ENCODE data around the gene CPPED1.
"Not testable (repeated sequence)": the region's sequence is repeated elsewhere in the genome, so short reads cannot be mapped to it uniquely, and the experiment has no call there.

Gene CPPED1

GRCh38 chr16:12766208-12766607 is 37.5 kb downstream of the CPPED1 start:
- DNase-seq: not testable (repeated sequence)

DNA sequence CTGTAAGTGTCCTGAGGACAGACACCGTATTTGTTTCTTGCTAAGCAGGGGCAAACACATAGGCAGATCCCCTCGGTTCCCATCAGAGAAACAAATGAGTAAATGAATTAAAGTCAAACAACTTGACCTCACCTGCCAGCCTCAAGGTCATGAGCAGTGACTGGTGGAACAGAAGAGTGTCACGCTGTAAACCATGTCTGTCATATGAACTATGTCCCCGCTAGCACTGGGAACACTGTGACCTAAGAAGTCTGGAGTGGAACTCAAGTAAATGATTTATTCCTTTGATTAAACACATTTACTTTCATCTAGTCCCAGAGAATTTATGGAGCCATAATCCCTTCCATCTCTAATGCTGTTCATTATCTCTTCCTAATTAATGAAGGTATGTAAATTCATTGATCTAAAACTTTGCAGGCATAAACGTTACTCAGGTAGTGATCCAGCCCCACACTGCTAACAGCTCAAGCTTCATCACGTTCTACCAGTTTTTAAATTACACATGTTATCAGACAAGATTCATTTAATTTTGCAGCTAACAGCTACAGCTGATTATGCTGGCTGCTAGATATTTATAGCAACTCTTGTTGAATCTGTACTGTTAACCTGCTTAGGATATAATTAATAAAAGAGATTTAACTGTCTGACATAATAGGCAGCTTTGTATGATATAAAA is 38.7 kb downstream of the CPPED1 start:
- DNase-seq: no peak

DNA sequence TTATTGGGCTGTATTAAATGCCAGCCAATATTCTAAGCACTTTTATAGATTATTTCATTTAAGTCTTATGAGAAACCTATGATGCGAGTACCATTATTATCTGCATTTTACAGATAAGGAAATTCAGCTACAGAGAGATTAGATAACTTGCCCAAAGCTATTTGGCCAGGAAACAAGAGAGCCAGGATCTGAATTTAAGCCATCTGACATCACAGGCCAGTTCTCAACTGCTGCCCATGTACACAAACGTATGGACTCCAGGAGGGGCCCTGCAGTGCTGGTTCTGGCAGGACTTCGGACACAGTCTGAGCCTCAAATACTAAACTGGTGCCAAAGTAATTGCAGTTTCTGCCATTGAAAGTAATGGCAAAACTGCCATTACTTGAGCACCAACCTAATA is 40.2 kb downstream of the CPPED1 start:
- DNase-seq: no peak

DNA sequence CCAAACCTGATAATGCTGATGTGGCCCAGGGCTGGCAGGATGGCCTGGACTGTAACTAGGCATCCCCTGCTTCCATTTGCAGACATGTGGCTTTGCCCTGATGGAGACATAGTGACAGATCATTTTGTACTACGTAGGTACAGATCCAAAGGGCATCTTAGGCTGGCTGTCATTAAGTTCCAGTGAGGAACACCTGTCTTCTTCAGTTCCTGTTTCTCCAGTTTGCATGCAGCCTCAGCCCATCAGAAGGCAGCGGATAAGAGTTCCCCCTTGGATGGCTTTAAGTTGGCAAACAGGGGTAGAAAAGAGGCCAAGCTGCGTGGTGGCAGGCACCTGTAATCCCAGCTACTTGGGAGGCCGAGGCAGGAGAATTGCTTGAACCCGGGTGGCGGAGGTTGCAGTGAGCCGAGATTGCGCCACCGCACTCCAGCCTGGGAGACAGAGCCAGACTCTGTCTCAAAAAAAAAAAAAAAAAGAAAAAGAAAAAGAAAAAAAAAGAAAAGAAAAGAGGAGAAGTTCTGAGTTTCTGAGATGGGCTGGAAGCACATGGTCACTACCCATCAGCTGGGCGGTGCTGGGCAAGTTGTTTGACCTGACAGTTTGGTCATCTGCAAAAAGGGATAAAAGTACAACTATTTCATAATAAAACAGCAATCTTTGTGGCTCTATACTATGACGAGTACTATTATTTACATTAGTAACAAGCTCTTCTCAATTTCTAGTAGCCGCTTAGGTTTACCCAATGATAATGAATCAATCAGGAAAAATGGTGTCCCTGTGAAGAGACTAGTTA is 42.7 kb downstream of the CPPED1 start:
- DNase-seq: no peak

DNA sequence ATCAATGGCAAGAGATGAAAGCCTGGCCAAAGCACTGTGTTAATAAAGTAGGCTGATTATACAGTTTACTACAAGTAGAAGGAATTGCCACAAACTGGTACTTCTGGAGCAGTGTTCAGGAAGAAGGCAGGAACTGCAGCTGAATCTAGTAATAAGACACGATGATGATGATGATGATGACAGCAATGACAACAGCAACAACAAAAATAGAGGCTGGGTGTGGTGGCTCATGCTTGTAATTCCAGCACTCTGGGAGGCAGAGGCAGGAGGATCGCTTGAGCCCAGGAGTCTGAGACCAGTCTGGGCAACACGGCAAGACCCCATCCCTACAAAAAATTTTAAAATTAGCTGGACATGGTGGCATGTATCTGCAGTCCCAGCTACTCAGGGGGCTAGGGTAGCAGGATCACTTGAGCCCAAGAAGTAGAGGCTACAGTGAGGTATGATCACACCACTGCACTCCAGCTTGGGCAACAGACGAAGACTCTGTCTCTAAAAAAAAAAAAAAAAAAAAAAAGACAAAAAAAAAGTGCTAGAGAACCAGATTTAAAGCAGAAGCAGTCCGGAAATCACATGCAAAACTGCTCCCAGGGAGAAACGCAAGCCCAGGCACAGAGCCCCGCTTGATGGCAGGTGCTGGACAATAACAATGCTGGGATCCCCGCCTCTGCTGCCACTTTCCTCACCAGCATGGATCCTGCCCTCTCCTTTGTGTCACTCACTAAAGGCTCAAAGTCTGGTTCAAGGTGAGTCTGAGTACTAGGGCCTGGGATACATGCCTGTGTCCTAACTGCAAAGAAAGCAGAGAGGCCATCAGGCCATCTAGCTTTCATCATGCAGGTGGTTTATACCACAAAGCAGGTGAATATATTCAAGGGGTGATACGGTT is 44.8 kb downstream of the CPPED1 start:
- DNase-seq: no peak

GRCh38 chr16:12758031-12758669 is 45.5 kb downstream of the CPPED1 start:
- no peak for DNase-seq

GRCh38 chr16:12757546-12757945 is 46.1 kb downstream of the CPPED1 start:
- DNase-seq: no peak

GRCh38 chr16:12754824-12755543 is 48.7 kb downstream of the CPPED1 start:
- no peak for DNase-seq

GRCh38 chr16:12753203-12754023 is 50.3 kb downstream of the CPPED1 start:
- no peak for DNase-seq

DNA sequence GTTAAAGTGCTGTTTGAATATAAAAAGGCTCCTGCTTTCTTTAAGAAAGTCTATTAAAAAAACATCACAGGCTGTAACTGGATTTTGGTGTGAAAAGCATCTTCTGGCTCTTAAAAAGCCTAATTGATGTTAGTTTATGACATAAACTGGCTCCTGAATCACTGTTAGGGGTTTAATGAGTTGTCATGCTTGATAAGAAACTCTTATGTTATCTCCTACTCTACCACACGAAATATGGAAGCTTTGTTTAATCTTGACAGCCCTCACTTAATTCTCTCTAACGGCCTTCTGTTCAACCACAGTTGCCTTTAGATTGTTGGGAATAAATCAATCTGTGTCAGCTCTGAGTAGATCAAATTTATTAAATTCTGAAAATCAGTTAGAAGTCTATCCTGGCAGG is 51.5 kb downstream of the CPPED1 start:
- DNase-seq: no peak

DNA sequence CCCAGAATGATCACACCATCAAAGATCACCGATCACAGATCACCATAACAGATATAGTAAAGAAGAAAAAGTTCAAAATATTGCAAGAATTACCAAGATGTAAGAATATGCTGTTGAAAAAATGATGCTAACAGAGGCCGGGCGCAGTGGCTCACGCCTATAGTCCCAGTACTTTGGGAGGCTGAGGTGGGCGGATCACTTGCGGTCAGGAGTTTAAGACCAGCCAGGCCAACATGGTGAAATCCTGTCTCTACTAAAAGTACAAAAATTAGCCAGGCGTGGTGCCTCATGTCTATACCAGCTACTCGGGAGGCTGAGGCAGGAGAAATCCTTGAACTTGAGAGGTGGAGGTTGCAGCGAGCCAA is 53.2 kb downstream of the CPPED1 start:
- DNase-seq: no peak

DNA sequence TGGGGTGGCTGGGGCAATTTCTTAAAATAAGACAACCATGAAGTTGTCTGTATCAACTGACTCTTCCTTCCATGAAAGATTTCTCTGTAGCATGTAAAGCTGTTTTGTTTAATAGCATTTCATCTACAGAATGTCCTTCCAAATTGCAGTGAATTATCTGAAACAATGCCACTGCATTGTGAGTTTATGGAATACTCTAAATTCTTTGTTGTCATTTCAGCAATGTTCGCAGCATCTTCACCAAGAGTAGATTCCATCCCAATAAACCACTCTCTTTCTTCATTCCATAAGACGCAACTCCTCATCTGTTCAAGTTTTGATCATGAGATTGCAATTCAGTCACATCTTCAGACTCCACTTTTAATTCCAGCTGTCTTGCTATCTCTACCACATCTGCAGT is 54.6 kb downstream of the CPPED1 start:
- no peak for DNase-seq

GRCh38 chr16:12747827-12748226 is 55.9 kb downstream of the CPPED1 start:
- no peak for DNase-seq

DNA sequence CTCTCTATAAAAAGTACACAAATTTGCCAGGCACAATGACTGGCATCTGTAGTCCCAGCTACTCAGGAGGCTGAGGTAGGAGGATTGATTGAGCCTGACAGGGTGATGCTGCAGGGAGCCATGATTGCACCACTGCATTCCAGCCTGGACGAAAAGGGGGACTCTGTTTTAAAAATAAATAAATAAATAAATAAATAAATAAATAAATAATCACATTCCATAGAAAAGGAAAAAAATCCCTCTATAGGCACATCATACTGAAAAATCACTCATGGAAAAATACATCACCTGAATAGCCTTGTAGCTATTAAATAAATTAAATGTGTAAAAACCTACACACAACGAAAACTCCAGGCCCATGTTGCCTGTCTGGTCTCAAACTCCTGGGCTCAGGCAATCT is 56.4 kb downstream of the CPPED1 start:
- DNase-seq: no peak

DNA sequence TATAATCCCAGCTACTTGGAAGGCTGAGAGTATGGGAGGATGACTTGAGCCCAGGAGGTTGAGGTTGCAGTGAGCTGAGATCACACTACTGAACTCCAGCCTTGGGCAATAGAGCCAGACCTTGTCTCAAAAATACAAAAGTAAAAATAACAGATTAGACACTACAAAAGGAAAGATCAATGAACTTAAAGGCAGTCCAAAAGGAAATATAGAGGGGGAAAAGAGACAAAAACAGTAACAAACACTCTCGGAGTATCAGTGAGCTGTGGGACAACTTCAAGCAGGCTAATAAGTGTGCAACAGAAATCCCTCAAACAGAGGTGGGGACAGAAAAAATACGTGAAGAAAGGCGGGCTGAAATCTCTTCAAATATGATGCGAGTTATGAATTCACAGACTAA is 58.8 kb downstream of the CPPED1 start:
- no peak for DNase-seq

DNA sequence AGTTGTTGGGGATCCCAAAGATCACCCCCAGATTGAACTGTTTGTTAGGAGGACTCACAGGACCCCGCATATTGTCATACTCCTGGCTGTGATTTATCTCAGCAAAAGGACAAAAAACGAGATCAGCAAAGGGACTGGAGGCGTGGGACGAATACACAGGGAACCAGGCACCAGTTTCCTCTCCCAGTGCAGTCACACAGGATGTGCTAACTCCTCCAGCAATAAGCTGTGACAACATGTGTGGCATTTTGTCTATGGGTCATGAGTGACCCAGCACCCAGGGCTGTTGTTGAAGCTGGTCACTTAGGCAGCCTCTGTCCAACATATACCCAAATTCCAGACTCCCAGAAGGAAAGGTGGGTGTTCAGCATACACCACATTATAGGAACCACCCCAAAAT is 60.9 kb downstream of the CPPED1 start:
- no peak for DNase-seq

DNA sequence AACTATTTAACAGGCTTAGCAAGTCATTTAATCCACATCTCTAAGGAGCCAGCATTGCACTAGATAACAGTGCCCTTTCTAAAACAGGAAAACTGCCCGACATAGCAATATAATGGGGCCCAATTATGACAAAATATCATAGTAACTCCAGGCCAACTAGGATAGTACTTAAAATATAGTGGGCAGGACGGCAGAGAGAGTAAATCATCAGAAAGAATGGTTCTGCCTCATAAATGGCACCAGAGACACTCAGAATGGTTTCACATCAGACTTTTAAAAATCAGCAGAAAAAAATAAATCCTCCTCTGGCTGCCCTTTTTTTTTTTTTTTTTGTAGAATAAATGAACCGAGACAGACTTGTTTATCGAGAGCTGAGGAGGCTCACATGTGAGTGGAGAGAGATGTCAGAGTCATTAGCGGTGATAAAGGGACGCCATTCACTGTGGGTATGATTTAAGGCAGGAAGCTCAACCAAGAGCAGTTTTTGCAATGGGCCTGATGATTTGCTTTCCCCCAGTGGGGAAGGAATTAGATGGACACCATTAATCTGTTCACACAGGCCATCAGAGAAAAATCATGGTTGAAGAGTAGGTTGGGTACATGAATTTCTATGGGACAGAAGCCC is 62.6 kb downstream of the CPPED1 start:
- no peak for DNase-seq

DNA sequence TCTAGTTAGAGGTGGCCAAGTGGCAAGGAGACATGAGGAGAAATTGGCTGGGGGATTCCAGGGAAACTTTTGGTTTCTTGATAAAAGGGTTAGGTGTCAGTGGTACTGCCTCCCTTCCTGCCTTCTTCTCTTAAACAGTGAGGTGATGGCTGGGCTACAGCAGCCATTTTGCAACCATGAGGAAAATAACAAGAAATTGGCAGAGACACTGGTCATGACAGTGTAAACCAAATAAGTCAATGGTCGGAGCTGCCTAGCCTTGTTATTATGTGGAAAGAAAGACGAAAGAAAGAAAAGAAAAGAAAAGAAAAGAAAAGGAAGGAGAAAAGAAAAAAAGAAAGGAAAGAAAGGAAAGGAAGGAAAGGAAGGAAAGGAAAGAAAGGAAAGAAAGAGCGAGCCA is 63.9 kb downstream of the CPPED1 start:
- no peak for DNase-seq

DNA sequence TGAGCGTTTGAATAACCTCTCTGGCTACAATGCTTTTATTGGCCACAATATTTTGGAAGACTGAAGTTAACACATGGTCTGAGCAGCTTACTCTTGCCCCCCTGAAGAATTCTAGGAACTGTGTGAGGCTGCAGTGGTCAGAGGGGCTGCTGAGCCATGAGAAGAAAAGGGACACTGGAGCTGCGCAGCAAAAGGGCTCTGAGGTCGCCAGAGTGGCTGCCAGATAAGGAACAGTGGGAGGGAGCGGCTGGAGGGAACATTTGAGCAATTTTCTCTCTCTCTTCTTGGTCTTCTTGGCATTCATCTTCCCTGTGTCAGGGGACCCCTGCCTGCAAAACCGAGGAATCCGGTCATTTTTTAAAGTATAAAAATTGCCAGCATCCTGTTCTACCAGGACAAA is 66.1 kb downstream of the CPPED1 start:
- no peak for DNase-seq

GRCh38 chr16:12735805-12736204 is 67.9 kb downstream of the CPPED1 start:
- no peak for DNase-seq

DNA sequence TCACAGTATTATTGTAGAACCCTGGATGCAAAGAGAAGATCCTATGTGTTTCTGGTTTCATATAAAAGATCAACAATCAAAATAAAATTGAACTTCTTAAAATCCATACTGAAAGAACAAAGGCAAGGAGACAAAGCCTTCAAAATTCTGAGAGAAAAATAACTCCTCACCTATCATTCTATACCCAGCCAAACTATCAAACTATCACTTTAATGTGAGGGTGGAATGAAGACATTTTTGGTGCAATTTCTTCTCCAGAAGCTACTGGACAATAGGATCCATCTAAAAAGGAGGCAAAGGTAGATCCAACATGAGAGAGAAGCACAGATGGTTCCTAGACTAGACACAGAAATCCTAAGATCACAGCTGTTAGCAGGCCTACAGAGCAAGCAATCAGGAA is 71.1 kb downstream of the CPPED1 start:
- DNase-seq: no peak

Measured in activated CD4-positive, alpha-beta T cell treated with anti-CD3 and anti-CD28 coated beads, Interleukin-2, amount 50 U/mL, for 4 hours (primary cell).